Measurements from ENCODE around the gene SPEG.

Gene SPEG

GRCh38 chr2:219442256-219443015 lies 7.8 kb downstream of the SPEG start:
- in situ Hi-C loops (cut with MboI; ENCODE audit: low sequenced_read_pairs, unreplicated experiment): no loop called here
- no peak for TF ChIP-seq CTCF (IDR thresholded peaks at IDR 0.05; ENCODE audit: borderline replicate concordance, control extremely low read depth, extremely low read depth, insufficient read depth, missing control alignments)
- DNase-seq (ENCODE audit: low spot score): no peak

GRCh38 chr2:219443016-219443696 lies 8.5 kb downstream of the SPEG start:
- in situ Hi-C loops (cut with MboI; ENCODE audit: low sequenced_read_pairs, unreplicated experiment): no loop called here
- no peak for DNase-seq (ENCODE audit: low spot score)
- TF ChIP-seq CTCF (IDR thresholded peaks at IDR 0.05; ENCODE audit: borderline replicate concordance, control extremely low read depth, extremely low read depth, insufficient read depth, missing control alignments): no peak

- no peak for TF ChIP-seq CTCF (IDR thresholded peaks at IDR 0.05; ENCODE audit: borderline replicate concordance, control extremely low read depth, extremely low read depth, insufficient read depth, missing control alignments)
- no peak for DNase-seq (ENCODE audit: low spot score)
- in situ Hi-C loops (cut with MboI; ENCODE audit: low sequenced_read_pairs, unreplicated experiment): no loop called here
Observed at GRCh38 chr2:219443697-219444023, 9.0 kb downstream of the SPEG start.

GRCh38 chr2:219444566-219445091 lies 10.0 kb downstream of the SPEG start:
- no peak for TF ChIP-seq CTCF (IDR thresholded peaks at IDR 0.05; ENCODE audit: borderline replicate concordance, control extremely low read depth, extremely low read depth, insufficient read depth, missing control alignments)
- DNase-seq (ENCODE audit: low spot score): no peak
- in situ Hi-C loops (cut with MboI; ENCODE audit: low sequenced_read_pairs, unreplicated experiment): no loop called here

- no peak for TF ChIP-seq CTCF (IDR thresholded peaks at IDR 0.05; ENCODE audit: borderline replicate concordance, control extremely low read depth, extremely low read depth, insufficient read depth, missing control alignments)
- in situ Hi-C loops (cut with MboI; ENCODE audit: low sequenced_read_pairs, unreplicated experiment): no loop called here
Observed at GRCh38 chr2:219445220-219445640, 10.6 kb downstream of the SPEG start.

GRCh38 chr2:219446101-219446504 lies 11.5 kb downstream of the SPEG start:
- no peak for DNase-seq (ENCODE audit: low spot score)
- no peak for TF ChIP-seq CTCF (IDR thresholded peaks at IDR 0.05; ENCODE audit: borderline replicate concordance, control extremely low read depth, extremely low read depth, insufficient read depth, missing control alignments)
- in situ Hi-C loops (cut with MboI; ENCODE audit: low sequenced_read_pairs, unreplicated experiment): no loop called here

More at GRCh38 chr2:219445220-219445640, 10.6 kb downstream of the SPEG start:
- DNase-seq (ENCODE audit: low spot score): no peak
